Astrocyte (in vitro differentiated cells and primary cell): ENCODE results near the gene DXO.

Experiments used
- CTCF ChIP-seq: IDR thresholded peaks from 2 replicates; pipeline ENCODE4 v1.5.1; 2011; ENCODE audit warnings: low read depth, mild to moderate bottlenecking, inconsistent platforms, low read length, moderate library complexity; ENCODE audit not compliant: insufficient read depth
- EZH2 ChIP-seq: IDR thresholded peaks from 2 replicates; pipeline ENCODE4 v1.6.1; 2012; ENCODE audit warnings: mild to moderate bottlenecking, low read length, inconsistent platforms; ENCODE audit not compliant: insufficient read depth

- TF ChIP-seq CTCF (no peak), EZH2 (no peak)
Measured at GRCh38 chr6:31954511-31954910, 17.4 kb downstream of the DXO start.
